Astrocyte (in vitro differentiated cells and primary cell): ENCODE results near the gene GALNT7. TPM values are rescaled to one million over a fixed set of nuclear protein-coding genes. Genes with fewer than 3 reads are reported as not detected.

ENCODE experiments used
- DNase-seq: peaks from one replicate; pipeline ENCODE4 v3.0.0-alpha.2; 2010; ENCODE audit warnings: low read depth
- FAIRE-seq: peaks from 2 replicates; lab custom pipeline; 2011; peaks lifted over from hg19 to GRCh38; lab: Jason Lieb, UNC
- H2AFZ ChIP-seq: 2 replicates; pipeline ENCODE4 v1.6.0; 2012; ENCODE audit warnings: low read depth, low read length, inconsistent platforms
- H3K27ac ChIP-seq: 2 replicates; pipeline ENCODE4 v1.5.1; 2011; ENCODE audit warnings: low read depth, low read length, inconsistent platforms
- H3K27me3 ChIP-seq: 2 replicates; pipeline ENCODE4 v1.6.0; 2011; ENCODE audit warnings: low read length, inconsistent platforms; ENCODE audit not compliant: insufficient read depth
- H3K36me3 ChIP-seq: 2 replicates; pipeline ENCODE4 v1.5.1; 2011; ENCODE audit warnings: low read length, inconsistent platforms; ENCODE audit not compliant: insufficient read depth
- H3K4me1 ChIP-seq: 2 replicates; pipeline ENCODE4 v1.5.1; 2011; ENCODE audit warnings: low read length, inconsistent platforms; ENCODE audit not compliant: insufficient read depth
- H3K4me2 ChIP-seq: 2 replicates; pipeline ENCODE4 v1.6.0; 2012; ENCODE audit warnings: low read length, inconsistent platforms
- H3K4me3 ChIP-seq: 2 replicates; pipeline ENCODE4 v1.5.1; 2011; ENCODE audit warnings: low read depth, mild to moderate bottlenecking, low read length, inconsistent platforms; ENCODE audit not compliant: insufficient read depth
- H3K79me2 ChIP-seq: 2 replicates; pipeline ENCODE4 v1.6.0; 2012; ENCODE audit warnings: mild to moderate bottlenecking, low read length, inconsistent platforms; ENCODE audit not compliant: insufficient read depth
- H3K9ac ChIP-seq: 2 replicates; pipeline ENCODE4 v1.6.0; 2012; ENCODE audit warnings: mild to moderate bottlenecking, low read length, inconsistent platforms
- H3K9me3 ChIP-seq: 2 replicates; pipeline ENCODE4 v1.5.1; 2012; ENCODE audit warnings: low read depth, mild to moderate bottlenecking, low read length, inconsistent platforms; ENCODE audit not compliant: insufficient read depth
- H4K20me1 ChIP-seq: 2 replicates; pipeline ENCODE4 v1.6.0; 2012; ENCODE audit warnings: low read length, inconsistent platforms; ENCODE audit not compliant: insufficient read depth
- H3K27ac Mint-ChIP-seq: one replicate; pipeline ENCODE4 v1.8.0; 2021; ENCODE audit warnings: mild to moderate bottlenecking, mixed read lengths; ENCODE audit not compliant: unreplicated experiment
- H3K27me3 Mint-ChIP-seq: one replicate; pipeline ENCODE4 v1.8.0; 2021; ENCODE audit warnings: low read depth, mixed read lengths; ENCODE audit not compliant: unreplicated experiment
- H3K36me3 Mint-ChIP-seq: one replicate; pipeline ENCODE4 v1.8.0; 2021; ENCODE audit warnings: low read depth, mixed read lengths; ENCODE audit not compliant: unreplicated experiment
- H3K4me1 Mint-ChIP-seq: one replicate; pipeline ENCODE4 v1.8.0; 2021; ENCODE audit warnings: low read depth, mixed read lengths; ENCODE audit not compliant: unreplicated experiment
- H3K4me3 Mint-ChIP-seq: one replicate; pipeline ENCODE4 v1.8.0; 2021; ENCODE audit warnings: mild to moderate bottlenecking, moderate library complexity, mixed read lengths; ENCODE audit not compliant: unreplicated experiment
- H3K9me3 Mint-ChIP-seq: one replicate; pipeline ENCODE4 v1.8.0; 2021; ENCODE audit warnings: mild to moderate bottlenecking, mixed read lengths; ENCODE audit not compliant: unreplicated experiment
- EZH2 ChIP-seq: IDR thresholded peaks from 2 replicates; pipeline ENCODE4 v1.6.1; 2012; ENCODE audit warnings: mild to moderate bottlenecking, low read length, inconsistent platforms; ENCODE audit not compliant: insufficient read depth
- total RNA-seq: library from RNA; stranded (reverse); gene quantifications from 2 replicates; pipeline ENCODE4 v1.2.1, GENCODE V29; 2021
- TF ChIP-seq, protein P1 (sequence below): IDR thresholded peaks from 2 replicates; pipeline ENCODE4 v1.5.1; 2011; ENCODE audit warnings: low read depth, mild to moderate bottlenecking, inconsistent platforms, low read length, moderate library complexity; ENCODE audit not compliant: insufficient read depth

Gene GALNT7
- total RNA-seq, 1 donor from 2014 or later, result 97.6 TPM

DNA sequence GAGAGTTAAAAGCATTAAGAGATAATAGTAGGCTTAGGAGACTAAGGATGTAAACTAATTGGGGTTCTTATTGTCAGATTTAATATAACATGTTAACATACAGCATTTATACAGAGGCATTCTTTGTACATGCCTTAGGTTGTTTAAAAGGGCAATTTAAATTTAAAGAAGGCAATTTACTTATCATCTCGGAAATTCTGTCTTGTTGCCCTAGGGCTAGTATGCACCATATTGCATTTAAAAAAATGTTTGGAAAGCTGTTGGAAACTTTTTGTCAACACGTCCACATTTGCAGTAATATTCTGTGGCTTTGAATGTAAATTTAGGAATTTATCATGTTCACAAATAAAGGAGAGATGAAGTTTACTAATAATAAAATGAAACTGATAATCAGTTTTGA lies 25.5 kb downstream of the GALNT7 start:
- H3K4me1 Mint-ChIP-seq, result peaks cover 29% of the 10 kb centered on the region
- TF ChIP-seq, protein P1, sequence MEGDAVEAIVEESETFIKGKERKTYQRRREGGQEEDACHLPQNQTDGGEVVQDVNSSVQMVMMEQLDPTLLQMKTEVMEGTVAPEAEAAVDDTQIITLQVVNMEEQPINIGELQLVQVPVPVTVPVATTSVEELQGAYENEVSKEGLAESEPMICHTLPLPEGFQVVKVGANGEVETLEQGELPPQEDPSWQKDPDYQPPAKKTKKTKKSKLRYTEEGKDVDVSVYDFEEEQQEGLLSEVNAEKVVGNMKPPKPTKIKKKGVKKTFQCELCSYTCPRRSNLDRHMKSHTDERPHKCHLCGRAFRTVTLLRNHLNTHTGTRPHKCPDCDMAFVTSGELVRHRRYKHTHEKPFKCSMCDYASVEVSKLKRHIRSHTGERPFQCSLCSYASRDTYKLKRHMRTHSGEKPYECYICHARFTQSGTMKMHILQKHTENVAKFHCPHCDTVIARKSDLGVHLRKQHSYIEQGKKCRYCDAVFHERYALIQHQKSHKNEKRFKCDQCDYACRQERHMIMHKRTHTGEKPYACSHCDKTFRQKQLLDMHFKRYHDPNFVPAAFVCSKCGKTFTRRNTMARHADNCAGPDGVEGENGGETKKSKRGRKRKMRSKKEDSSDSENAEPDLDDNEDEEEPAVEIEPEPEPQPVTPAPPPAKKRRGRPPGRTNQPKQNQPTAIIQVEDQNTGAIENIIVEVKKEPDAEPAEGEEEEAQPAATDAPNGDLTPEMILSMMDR, result no peak
- no peak for TF ChIP-seq EZH2
- Histone ChIP-seq H3K4me3 (no peak overlapping the region), H3K79me2 (peaks cover 45% of the 10 kb centered on the region), H3K9ac (no peak overlapping the region), H3K36me3 (no peaks in the 10 kb centered on the region), H3K27ac (no peak overlapping the region), H3K9me3 (no peaks in the 10 kb centered on the region), H3K27me3 (no peaks in the 10 kb centered on the region), H4K20me1 (no peaks in the 10 kb centered on the region), H3K4me1 (peaks cover 15% of the 10 kb centered on the region), H3K4me2 (no peak overlapping the region), H2AFZ (no peak overlapping the region)
- no peaks in the 10 kb centered on the region for H3K36me3 Mint-ChIP-seq
- no peak for DNase-seq
- H3K27ac Mint-ChIP-seq, result no peak overlapping the region
- no peaks in the 10 kb centered on the region for H3K27me3 Mint-ChIP-seq
- no peaks in the 10 kb centered on the region for H3K9me3 Mint-ChIP-seq
- H3K4me3 Mint-ChIP-seq, result no peak overlapping the region
- no peak for FAIRE-seq

DNA sequence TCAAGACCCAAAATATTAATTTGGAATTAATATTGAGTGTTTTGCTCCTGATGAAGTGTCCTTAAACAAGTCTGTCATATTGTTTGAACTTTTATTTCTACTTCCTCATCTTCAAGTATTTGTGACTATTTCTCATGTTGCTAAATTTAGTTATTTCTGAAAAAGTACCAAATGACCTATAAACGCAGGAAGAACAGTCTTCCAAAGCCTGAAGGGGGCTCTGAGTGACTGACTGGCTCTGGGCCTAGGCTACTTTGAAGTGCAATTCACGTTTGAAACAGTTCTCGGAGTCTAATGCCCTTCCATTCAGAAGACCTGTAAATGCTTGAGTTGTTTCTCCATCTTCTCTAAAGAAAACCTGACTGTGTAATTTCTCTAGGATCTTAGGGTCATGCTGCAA lies 26.5 kb downstream of the GALNT7 start:
- H3K27me3 ChIP-seq, result no peaks in the 10 kb centered on the region
- no peaks in the 10 kb centered on the region for H3K9me3 ChIP-seq
- no peak for TF ChIP-seq EZH2
- TF ChIP-seq, protein P1, result no peak
- no peaks in the 10 kb centered on the region for H4K20me1 ChIP-seq
- DNase-seq (no peak), FAIRE-seq (no peak)
- no peak overlapping the region for H3K27ac ChIP-seq
- no peaks in the 10 kb centered on the region for H3K9me3 Mint-ChIP-seq
- H3K4me3 Mint-ChIP-seq, result no peak overlapping the region
- no peaks in the 10 kb centered on the region for H3K36me3 Mint-ChIP-seq
- no peak overlapping the region for H3K9ac ChIP-seq
- no peak overlapping the region for H3K4me3 ChIP-seq
- peaks cover 15% of the 10 kb centered on the region for H3K4me1 ChIP-seq
- H3K4me2 ChIP-seq, result no peak overlapping the region
- no peak overlapping the region for H2AFZ ChIP-seq
- H3K27me3 Mint-ChIP-seq, result no peaks in the 10 kb centered on the region
- H3K36me3 ChIP-seq, result no peaks in the 10 kb centered on the region
- no peak overlapping the region for H3K27ac Mint-ChIP-seq
- peaks cover 31% of the 10 kb centered on the region for H3K4me1 Mint-ChIP-seq
- peaks cover 47% of the 10 kb centered on the region for H3K79me2 ChIP-seq

DNA sequence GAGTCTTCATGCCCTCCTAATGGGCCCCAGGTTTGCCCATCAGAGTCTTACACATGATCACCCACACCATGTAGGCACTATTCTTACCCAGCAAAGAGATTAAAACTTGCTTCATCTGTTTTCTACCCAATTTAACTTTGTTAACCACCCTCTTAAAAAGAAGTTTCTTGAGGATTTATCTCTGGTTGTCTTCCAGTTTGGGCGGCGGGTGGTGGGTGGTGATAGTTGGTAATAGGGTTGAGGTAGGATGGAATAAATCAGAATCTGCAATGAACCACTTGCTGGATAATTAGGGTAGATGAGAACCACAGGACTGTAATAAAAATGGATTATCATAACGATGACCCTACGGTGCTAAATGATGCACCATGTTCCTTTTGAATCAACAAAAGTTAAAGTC lies 30.9 kb downstream of the GALNT7 start:
- Mint-ChIP-seq H3K27me3 (no peaks in the 10 kb centered on the region), H3K4me3 (no peak overlapping the region), H3K9me3 (peaks cover 5% of the 10 kb centered on the region), H3K27ac (no peak overlapping the region), H3K36me3 (peaks cover 6% of the 10 kb centered on the region), H3K4me1 (peaks cover 24% of the 10 kb centered on the region)
- DNase-seq (no peak), FAIRE-seq (no peak)
- Histone ChIP-seq H3K27ac (no peak overlapping the region), H3K9me3 (no peaks in the 10 kb centered on the region), H3K4me2 (no peak overlapping the region), H2AFZ (no peak overlapping the region), H3K4me3 (no peak overlapping the region), H3K79me2 (peaks cover 26% of the 10 kb centered on the region), H3K9ac (no peak overlapping the region), H3K36me3 (no peaks in the 10 kb centered on the region), H3K4me1 (no peaks in the 10 kb centered on the region), H4K20me1 (no peaks in the 10 kb centered on the region), H3K27me3 (no peaks in the 10 kb centered on the region)
- TF ChIP-seq, protein P1, result no peak
- no peak for TF ChIP-seq EZH2
